ENCODE results near the gene DCDC1. TPM values are rescaled to one million over a fixed set of nuclear protein-coding genes. Genes with fewer than 3 reads are reported as not detected.

DCDC1 gene
- total RNA-seq, 1 experiment from 2014 or later: 0.58 TPM

GRCh38 chr11:30853439-30853838 is 516.1 kb downstream of the DCDC1 start:
- CTCF ChIA-PET: no interaction called here
- Histone ChIP-seq H3K27me3 (replicated peaks; ENCODE audit: insufficient read depth, low read depth, low read length, poor library complexity) (no peaks in the 10 kb centered on the region), H3K4me3 (ENCODE audit: low read depth, low read length, poor library complexity, severe bottlenecking) (no peak overlapping the region), H3K27ac (ENCODE audit: low read depth, low read length, poor library complexity, severe bottlenecking) (no peak overlapping the region), H3K36me3 (ENCODE audit: insufficient read depth, low read length, poor library complexity, severe bottlenecking) (no peaks in the 10 kb centered on the region), H3K4me1 (ENCODE audit: insufficient read depth, low read length, poor library complexity, severe bottlenecking) (no peaks in the 10 kb centered on the region), H3K9me3 (ENCODE audit: low read depth, low read length, poor library complexity, severe bottlenecking) (no peaks in the 10 kb centered on the region)
- POLR2A ChIA-PET (ENCODE audit: low non-redundant PET): interaction anchor here (0.6 kb wide), 2 partner anchors 96 to 661 kb away, joined by 3 to 4 read pairs; no protein-coding TSS in a partner anchor
- TF ChIP-seq, protein P1, sequence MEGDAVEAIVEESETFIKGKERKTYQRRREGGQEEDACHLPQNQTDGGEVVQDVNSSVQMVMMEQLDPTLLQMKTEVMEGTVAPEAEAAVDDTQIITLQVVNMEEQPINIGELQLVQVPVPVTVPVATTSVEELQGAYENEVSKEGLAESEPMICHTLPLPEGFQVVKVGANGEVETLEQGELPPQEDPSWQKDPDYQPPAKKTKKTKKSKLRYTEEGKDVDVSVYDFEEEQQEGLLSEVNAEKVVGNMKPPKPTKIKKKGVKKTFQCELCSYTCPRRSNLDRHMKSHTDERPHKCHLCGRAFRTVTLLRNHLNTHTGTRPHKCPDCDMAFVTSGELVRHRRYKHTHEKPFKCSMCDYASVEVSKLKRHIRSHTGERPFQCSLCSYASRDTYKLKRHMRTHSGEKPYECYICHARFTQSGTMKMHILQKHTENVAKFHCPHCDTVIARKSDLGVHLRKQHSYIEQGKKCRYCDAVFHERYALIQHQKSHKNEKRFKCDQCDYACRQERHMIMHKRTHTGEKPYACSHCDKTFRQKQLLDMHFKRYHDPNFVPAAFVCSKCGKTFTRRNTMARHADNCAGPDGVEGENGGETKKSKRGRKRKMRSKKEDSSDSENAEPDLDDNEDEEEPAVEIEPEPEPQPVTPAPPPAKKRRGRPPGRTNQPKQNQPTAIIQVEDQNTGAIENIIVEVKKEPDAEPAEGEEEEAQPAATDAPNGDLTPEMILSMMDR (conservative IDR thresholded peaks at IDR 0.05; ENCODE audit: low read depth, low read length): no peak
- TF ChIP-seq EZH2 (IDR thresholded peaks at IDR 0.05; ENCODE audit: borderline replicate concordance, low read depth, low read length, poor library complexity, severe bottlenecking): no peak
- intact Hi-C loops (cut with micrococcal nuclease; ENCODE audit: unreplicated experiment): no loop called here
- no peak for DNase-seq (ENCODE audit: low spot score)
- BruUV-seq (replicated peaks): no TSS peak

DNA sequence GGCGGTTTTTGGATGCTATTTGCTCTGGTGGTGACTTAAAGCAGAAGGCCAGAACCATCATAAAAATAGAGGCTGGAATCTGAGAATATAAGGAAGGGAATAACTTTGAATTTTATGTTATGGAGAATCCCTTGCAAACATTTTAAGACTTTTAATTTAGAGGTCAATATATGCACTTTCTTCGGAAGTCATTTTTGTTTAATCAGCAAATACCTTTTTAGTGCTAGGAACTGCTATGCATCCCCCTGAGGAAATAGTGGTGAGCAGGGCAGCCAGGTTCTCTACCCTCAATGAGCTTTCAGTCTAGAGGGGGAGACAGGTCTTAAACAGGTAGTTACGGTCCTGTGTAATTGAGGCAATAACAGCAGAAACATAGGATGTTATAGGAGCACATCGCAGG is 516.9 kb downstream of the DCDC1 start:
- ChIA-PET CTCF (no interaction called here), POLR2A (ENCODE audit: low non-redundant PET) (interaction anchor here (0.6 kb wide), 1 partner anchor 95 kb away, joined by 3 read pairs; no protein-coding TSS in a partner anchor)
- H3K27ac ChIP-seq (ENCODE audit: low read depth, low read length, poor library complexity, severe bottlenecking): no peak overlapping the region
- no peak for TF ChIP-seq EZH2 (IDR thresholded peaks at IDR 0.05; ENCODE audit: borderline replicate concordance, low read depth, low read length, poor library complexity, severe bottlenecking)
- TF ChIP-seq, protein P1 (conservative IDR thresholded peaks at IDR 0.05; ENCODE audit: low read depth, low read length): no peak
- no peaks in the 10 kb centered on the region for H3K36me3 ChIP-seq (ENCODE audit: insufficient read depth, low read length, poor library complexity, severe bottlenecking)
- no peaks in the 10 kb centered on the region for H3K4me1 ChIP-seq (ENCODE audit: insufficient read depth, low read length, poor library complexity, severe bottlenecking)
- H3K9me3 ChIP-seq (ENCODE audit: low read depth, low read length, poor library complexity, severe bottlenecking): peaks cover 4% of the 10 kb centered on the region
- no peak for DNase-seq (ENCODE audit: low spot score)
- BruUV-seq (replicated peaks): no TSS peak
- intact Hi-C loops (cut with micrococcal nuclease; ENCODE audit: unreplicated experiment): no loop called here
- H3K27me3 ChIP-seq (replicated peaks; ENCODE audit: insufficient read depth, low read depth, low read length, poor library complexity): no peaks in the 10 kb centered on the region
- H3K4me3 ChIP-seq (ENCODE audit: low read depth, low read length, poor library complexity, severe bottlenecking): no peak overlapping the region

- Histone ChIP-seq H3K4me3 (ENCODE audit: low read depth, low read length, poor library complexity, severe bottlenecking) (no peak overlapping the region), H3K27ac (ENCODE audit: low read depth, low read length, poor library complexity, severe bottlenecking) (no peak overlapping the region), H3K4me1 (ENCODE audit: insufficient read depth, low read length, poor library complexity, severe bottlenecking) (no peaks in the 10 kb centered on the region), H3K9me3 (ENCODE audit: low read depth, low read length, poor library complexity, severe bottlenecking) (peaks cover 9% of the 10 kb centered on the region), H3K36me3 (ENCODE audit: insufficient read depth, low read length, poor library complexity, severe bottlenecking) (no peaks in the 10 kb centered on the region), H3K27me3 (replicated peaks; ENCODE audit: insufficient read depth, low read depth, low read length, poor library complexity) (no peaks in the 10 kb centered on the region)
- no TSS peak for BruUV-seq (replicated peaks)
- TF ChIP-seq EZH2 (IDR thresholded peaks at IDR 0.05; ENCODE audit: borderline replicate concordance, low read depth, low read length, poor library complexity, severe bottlenecking): no peak
- TF ChIP-seq, protein P1 (conservative IDR thresholded peaks at IDR 0.05; ENCODE audit: low read depth, low read length): no peak
- CTCF ChIA-PET: no interaction called here
- intact Hi-C loops (cut with micrococcal nuclease; ENCODE audit: unreplicated experiment): no loop called here
- DNase-seq (ENCODE audit: low spot score): no peak
- POLR2A ChIA-PET (ENCODE audit: low non-redundant PET): no interaction called here
These were observed 517.4 kb downstream of the DCDC1 start for GRCh38 chr11:30852091-30852490.

Measured in A673 (cell line).